Adipocyte (in vitro differentiated cells): ENCODE results near the gene CDC34.

Experiments
- DNase-seq: peaks from one replicate; pipeline ENCODE4 v3.0.0-alpha.2; 2015; ENCODE audit warnings: low read depth
- H3K27me3 ChIP-seq: replicated peaks from 2 replicates; pipeline ENCODE4 v1.7.0; 2013; ENCODE audit warnings: mild to moderate bottlenecking, low read length, moderate library complexity; ENCODE audit not compliant: control insufficient read depth, insufficient read depth
- H3K36me3 ChIP-seq: 2 replicates; pipeline ENCODE4 v1.7.0; 2013; ENCODE audit warnings: low read length, mild to moderate bottlenecking, moderate library complexity; ENCODE audit not compliant: control insufficient read depth, insufficient read depth, severe bottlenecking
- H3K4me1 ChIP-seq: 2 replicates; pipeline ENCODE4 v1.7.0; 2013; ENCODE audit warnings: mild to moderate bottlenecking, low read length, moderate library complexity; ENCODE audit not compliant: control insufficient read depth, insufficient read depth
- H3K4me3 ChIP-seq: 2 replicates; pipeline ENCODE4 v1.7.0; 2013; ENCODE audit warnings: mild to moderate bottlenecking, low read length, moderate library complexity
- H3K9ac ChIP-seq: 2 replicates; pipeline ENCODE4 v1.7.0; 2013; ENCODE audit warnings: mild to moderate bottlenecking, low read length, moderate library complexity
- H3K9me3 ChIP-seq: 2 replicates; pipeline ENCODE4 v1.7.0; 2013; ENCODE audit warnings: mild to moderate bottlenecking, low read length, moderate library complexity; ENCODE audit not compliant: control insufficient read depth

Gene CDC34, protein sequence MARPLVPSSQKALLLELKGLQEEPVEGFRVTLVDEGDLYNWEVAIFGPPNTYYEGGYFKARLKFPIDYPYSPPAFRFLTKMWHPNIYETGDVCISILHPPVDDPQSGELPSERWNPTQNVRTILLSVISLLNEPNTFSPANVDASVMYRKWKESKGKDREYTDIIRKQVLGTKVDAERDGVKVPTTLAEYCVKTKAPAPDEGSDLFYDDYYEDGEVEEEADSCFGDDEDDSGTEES

DNA sequence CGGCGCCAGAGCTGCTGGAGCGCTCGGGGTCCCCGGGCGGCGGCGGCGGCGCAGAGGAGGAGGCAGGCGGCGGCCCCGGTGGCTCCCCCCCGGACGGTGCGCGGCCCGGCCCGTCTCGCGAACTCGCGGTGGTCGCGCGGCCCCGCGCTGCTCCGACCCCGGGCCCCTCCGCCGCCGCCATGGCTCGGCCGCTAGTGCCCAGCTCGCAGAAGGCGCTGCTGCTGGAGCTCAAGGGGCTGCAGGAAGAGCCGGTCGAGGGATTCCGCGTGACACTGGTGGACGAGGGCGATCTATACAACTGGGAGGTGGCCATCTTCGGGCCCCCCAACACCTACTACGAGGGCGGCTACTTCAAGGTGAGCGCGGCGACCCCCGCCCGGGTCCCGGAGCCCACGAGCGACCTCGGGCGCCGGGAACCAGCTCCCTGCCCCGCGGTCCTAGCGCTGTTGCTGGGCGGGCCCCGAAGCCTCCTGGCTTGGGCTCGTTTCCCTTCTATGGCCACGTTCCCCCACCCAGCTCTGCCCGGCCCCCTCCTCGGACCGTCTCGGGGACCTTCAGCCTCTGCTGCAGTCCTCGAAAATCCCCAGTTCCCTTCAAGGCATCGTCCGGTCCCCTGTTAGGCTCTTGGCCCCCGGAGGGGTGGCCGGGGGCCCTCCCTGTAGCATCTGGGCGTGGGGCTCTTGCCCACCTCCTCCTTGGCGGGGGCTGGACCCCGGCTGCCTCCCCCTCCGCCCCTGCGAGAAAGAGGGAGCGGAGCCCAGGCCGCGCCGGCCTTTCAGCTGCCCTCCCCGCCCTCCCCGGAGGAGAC is at the start of gene CDC34:
TSS of gene CDC34 (plus strand) at position 8 of the 808 bp plus-strand sequence. CDS start at position 180, 172 bp downstream.
- peaks cover 8% of the 10 kb centered on the region for H3K36me3 ChIP-seq
- H3K4me3 ChIP-seq: peak within 1 kb of the TSS; percentile 93
- DNase-seq: peak; percentile 39
- no peaks in the 10 kb centered on the region for H3K27me3 ChIP-seq
- peaks cover 11% of the 10 kb centered on the region for H3K4me1 ChIP-seq
- H3K9me3 ChIP-seq: no peaks in the 10 kb centered on the region
- H3K9ac ChIP-seq: peak within 1 kb of the TSS; percentile 98

DNA sequence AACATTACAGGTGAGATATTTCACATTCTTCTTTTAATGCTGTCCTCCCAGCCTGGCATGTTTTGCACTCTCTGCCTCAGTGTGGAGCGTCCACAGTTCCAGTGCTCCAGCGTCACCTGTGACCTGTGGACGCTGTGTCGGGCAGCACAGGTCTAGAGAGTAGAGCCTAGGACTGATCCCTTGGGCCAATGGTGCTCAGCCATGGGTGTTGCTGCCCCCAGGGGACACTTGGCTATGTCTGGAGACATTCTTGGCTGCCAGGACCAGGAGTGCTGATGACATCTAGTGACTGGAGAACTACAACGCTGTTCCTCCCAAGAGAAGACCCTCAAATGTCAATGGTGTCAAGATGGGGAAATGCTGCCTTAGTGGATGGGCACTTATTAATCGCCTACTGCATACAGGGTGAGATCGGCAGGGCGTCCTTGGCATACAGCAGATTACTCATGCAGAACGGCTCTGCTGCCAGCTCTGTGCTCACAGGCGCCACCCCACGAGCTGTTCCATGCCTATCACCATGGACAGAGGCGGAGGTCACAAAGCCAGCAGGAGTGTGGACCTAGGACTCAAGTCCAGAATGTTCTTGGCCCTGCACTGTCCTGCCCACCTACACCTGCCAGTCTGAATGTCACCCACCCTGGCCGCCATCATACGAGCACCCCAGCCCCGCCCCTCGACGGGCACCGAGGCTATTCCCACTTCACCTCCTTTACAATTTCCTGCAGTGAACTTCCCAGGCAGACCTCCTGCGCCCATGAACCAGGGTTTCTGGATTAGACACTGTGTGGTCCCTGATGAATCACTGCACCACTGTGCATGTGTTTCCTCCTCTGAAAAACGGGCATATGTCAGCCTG is 49.1 kb upstream of the CDC34 start:
- no peak overlapping the region for H3K4me3 ChIP-seq
- peaks cover 10% of the 10 kb centered on the region for H3K4me1 ChIP-seq
- H3K9ac ChIP-seq: no peak overlapping the region
- DNase-seq: no peak
- H3K36me3 ChIP-seq: no peaks in the 10 kb centered on the region
- H3K27me3 ChIP-seq: peaks cover 12% of the 10 kb centered on the region
- no peaks in the 10 kb centered on the region for H3K9me3 ChIP-seq

DNA sequence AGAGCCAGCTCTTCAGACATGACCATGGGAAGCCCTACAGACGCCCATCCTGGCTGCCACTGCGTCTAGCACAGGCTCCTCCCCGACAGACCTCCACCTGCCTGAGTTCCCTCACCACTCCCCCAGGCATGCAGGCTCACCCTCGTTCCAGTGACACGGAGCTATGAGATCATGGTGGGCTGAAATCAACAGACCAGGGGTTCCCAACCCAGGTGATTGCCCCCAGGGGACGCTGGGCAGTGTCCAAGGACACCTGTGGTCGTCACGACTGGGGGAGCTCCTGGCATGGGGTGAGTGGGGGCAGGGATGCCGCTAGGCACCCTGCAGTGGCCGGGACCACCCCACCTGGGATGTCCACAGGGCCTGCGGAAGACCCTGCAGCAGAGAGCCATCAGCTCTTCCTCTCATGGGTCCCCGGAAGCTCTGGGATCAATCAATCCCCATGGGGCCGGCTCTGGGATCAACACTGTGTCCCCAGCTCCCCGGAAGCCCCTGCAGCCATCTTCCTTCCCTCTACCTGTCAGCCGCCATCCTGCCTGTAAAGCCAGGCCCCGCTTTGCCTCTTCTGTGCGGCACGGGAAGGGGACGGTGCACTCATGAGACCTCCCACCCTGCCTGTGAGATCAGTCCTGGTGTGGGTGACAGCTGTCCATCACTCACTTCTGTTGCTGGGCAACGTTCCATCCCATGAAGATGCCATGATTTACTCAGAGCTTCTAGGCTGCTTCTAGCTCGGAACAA is 48.1 kb upstream of the CDC34 start:
- no peak overlapping the region for H3K4me3 ChIP-seq
- peaks cover 6% of the 10 kb centered on the region for H3K27me3 ChIP-seq
- no peak overlapping the region for H3K9ac ChIP-seq
- H3K36me3 ChIP-seq: no peaks in the 10 kb centered on the region
- H3K9me3 ChIP-seq: no peaks in the 10 kb centered on the region
- DNase-seq: no peak
- H3K4me1 ChIP-seq: peaks cover 10% of the 10 kb centered on the region

DNA sequence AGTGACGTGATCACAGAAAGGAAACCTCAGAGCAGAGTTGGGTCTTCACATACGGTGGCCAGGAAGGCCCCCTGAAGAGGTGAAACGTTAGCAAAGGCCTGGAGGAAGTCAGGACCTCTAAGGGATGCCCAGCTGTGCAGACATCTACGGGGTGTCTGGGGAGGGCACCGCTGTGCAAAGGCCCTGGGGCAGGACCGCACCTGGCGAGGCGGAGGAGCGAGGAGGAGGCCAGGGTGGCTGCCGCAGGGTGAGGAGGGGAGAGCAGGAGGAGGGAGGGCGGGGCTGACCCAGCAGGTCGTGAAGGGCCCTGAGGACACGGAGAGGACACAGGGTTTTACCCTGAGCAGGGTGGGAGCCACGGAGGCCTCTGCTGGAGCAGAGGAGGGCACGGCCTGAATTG is 47.1 kb upstream of the CDC34 start:
- no peaks in the 10 kb centered on the region for H3K36me3 ChIP-seq
- no peak overlapping the region for H3K9ac ChIP-seq
- no peak overlapping the region for H3K4me3 ChIP-seq
- no peak for DNase-seq
- H3K9me3 ChIP-seq: no peaks in the 10 kb centered on the region
- no peaks in the 10 kb centered on the region for H3K27me3 ChIP-seq
- H3K4me1 ChIP-seq: peaks cover 10% of the 10 kb centered on the region

DNA sequence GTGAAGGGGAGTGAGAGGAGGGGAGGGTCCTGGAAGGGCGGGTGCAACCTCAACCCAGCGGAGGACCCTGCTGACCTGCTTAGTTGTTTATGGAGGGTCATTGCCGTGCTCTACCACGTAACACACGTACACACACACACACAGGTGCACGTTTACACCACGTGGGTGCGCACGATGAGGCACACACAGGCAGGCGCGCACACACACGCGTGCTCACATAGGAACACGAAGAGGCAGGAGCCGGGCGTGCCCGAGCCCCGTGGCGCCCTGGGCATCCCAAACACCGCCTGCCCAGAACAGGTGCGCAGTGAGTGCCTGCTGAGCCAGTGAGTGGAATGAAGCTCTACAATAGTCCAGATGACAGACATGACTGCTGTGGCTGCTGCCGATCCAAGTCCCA is 46.5 kb upstream of the CDC34 start:
- no peaks in the 10 kb centered on the region for H3K27me3 ChIP-seq
- no peaks in the 10 kb centered on the region for H3K9me3 ChIP-seq
- DNase-seq: no peak
- H3K36me3 ChIP-seq: no peaks in the 10 kb centered on the region
- H3K4me3 ChIP-seq: no peak overlapping the region
- no peak overlapping the region for H3K9ac ChIP-seq
- peaks cover 11% of the 10 kb centered on the region for H3K4me1 ChIP-seq

DNA sequence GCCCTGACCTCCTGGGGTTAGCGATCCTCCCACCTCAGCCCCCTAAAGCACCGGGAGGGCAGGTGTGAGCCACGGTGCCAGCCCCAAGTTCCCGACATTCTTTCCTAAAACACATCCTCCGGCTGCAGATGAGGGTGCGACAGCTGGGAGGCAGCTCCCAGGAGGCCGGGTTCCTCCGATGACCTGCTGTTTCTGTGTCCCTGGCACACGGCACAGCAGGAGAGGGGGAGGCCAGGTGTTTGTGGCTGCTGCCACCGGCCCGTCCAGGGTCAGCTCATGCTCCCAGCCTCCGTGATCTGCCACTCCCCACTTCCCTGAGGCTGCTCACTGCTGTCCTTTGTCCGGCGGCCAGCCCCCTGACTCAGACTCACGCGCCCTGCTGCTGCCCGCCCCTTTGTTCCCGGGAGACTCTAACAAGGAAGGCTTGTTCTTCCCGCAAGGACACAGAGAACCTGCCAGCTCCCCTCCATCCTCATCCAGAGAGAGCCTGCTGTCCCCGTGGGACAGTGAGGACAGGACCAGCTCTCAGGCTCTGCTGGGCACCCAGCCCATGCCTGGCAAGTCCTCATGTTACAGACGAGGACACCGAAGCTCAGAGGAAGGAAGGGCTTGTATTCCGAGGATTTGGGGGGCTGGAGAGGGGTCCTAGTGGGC is 45.9 kb upstream of the CDC34 start:
- peak overlapping the region; percentile 14 for H3K9ac ChIP-seq
- no peaks in the 10 kb centered on the region for H3K9me3 ChIP-seq
- peaks cover 16% of the 10 kb centered on the region for H3K4me1 ChIP-seq
- DNase-seq: peak; percentile 52
- no peak overlapping the region for H3K4me3 ChIP-seq
- H3K27me3 ChIP-seq: no peaks in the 10 kb centered on the region
- H3K36me3 ChIP-seq: no peaks in the 10 kb centered on the region

DNA sequence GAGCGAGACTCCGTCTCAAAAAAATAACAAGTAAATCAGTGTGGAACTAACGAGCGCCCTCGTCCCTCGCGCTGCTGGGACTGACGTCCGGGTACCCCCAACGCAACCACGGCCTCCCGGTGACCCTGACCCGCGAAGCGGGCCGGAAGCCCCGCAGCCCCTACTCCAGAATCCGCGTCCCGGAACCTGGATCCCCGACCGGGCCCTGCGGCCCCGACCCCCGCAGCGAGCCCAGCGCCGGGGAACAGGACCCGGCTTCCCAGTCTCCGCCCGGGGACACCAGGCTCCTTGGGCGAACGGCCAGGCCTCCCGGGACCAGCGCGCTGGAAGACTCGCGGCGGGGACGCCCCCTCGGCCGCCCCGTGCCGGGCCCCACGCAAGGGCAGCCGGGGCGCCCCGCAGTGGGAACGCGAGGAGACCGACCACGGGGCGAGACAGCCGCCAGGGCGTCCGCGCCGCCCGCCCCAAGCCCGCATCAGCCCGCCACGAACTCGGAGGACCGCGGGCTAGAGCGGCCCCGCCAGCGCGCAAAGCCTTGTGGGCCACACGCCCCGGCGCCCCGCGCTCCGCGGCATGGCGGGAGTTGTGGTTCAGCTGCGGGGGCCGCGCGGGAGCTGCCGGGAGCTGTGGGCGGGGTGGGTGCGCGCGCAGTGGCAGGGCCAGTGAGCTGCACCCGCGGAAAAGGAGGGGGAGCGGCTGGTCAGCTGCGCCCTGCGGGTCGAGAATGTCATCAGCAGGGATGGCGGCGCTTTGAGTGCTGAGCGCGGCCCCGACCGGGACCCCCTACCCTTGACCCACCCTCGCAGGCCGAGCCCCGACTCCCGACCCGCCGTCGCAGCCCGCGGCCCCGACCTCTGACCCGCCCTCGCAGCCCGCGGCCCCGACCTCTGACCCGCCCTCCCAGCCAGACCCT is 42.8 kb upstream of the CDC34 start:
- DNase-seq: peak; percentile 98
- H3K36me3 ChIP-seq: no peaks in the 10 kb centered on the region

DNA sequence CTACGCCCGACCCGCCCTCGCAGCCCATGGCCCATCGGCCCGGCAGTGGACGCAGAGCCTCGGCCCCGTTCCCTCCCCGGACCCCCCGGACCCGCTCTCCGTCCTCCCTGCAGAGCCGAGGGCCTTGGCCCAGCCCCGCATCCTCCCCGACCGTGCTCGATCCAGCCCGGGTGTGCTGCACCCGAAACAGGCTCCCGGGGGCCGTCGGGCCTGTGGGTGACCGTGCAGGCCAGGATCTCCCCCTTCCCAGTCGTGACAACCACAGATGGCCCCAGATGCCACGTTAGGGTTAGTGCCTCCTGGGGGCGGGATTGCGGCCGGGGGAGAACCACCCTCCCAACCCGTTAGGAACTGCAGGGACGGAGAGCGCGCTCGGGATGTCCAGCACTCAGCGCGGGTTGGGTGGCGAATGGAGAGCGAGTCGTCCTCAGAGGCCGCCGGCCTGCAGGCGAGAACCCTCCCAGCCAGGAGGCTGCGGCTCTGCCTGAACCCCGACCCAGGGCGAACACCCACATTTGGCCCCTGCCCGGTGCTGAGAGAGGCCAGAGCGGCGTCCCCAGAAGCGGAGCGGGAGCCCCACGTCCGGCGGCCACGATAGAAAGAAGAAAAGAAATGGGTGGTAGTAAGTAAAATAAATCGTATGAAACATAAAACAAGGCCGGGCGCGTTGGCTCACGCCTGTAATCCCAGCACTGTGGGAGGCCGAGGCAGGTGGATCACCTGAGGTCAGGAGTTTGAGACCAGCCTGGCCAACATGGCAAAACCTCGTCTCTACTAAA is 42.0 kb upstream of the CDC34 start:
- no peaks in the 10 kb centered on the region for H3K9me3 ChIP-seq
- H3K4me1 ChIP-seq: peaks cover 16% of the 10 kb centered on the region
- peak; percentile 54 for DNase-seq
- peak overlapping the region; percentile 97 for H3K9ac ChIP-seq
- peak overlapping the region; percentile 88 for H3K4me3 ChIP-seq
- H3K36me3 ChIP-seq: no peaks in the 10 kb centered on the region
- H3K27me3 ChIP-seq: no peaks in the 10 kb centered on the region

More for the DNA sequence above, 42.8 kb upstream of the CDC34 start:
- Histone ChIP-seq H3K27me3 (no peaks in the 10 kb centered on the region), H3K9me3 (no peaks in the 10 kb centered on the region), H3K4me3 (peak overlapping the region; percentile 88), H3K9ac (peak overlapping the region; percentile 97), H3K4me1 (peaks cover 16% of the 10 kb centered on the region)

DNA sequence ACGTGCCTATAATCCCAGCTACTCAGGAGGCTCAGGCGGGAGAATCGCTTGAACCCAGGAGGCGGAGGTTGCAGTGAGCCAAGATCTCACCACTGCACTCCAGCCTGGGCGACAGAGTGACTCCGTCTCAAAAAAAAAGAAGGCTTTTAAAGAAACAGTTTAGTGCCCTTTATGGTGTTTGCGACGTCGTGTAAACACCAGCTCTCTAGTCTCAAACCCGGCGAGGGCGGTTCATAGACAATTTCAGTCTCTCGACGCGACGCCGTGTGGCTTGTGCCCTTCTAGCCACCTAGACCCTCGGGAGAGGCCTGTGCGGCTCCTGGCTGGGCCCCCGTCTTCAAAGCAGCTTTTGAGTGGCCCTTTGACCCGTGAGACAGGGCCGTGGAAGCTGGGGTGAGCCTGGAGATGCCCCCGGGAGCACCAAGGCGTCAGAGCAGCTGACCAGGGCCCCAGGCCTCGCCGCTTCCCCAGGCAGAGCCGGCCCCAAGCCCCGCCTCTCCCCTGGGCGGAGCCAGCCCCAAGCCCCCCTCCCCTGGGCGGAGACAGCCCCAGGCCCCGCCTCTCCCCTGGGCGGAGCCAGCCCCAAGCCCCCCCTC is 40.3 kb upstream of the CDC34 start:
- DNase-seq: peak; percentile 20
- no peak overlapping the region for H3K4me3 ChIP-seq
- no peak overlapping the region for H3K9ac ChIP-seq
- no peaks in the 10 kb centered on the region for H3K36me3 ChIP-seq
- H3K27me3 ChIP-seq: no peaks in the 10 kb centered on the region
- peaks cover 7% of the 10 kb centered on the region for H3K4me1 ChIP-seq
- H3K9me3 ChIP-seq: no peaks in the 10 kb centered on the region
